Measurements from ENCODE around the gene HS3ST3A1. TPM values are rescaled to one million over a fixed set of nuclear protein-coding genes. Genes with fewer than 3 reads are reported as not detected.

The HS3ST3A1 gene
- polyA plus RNA-seq, 3 donors: 0.20 TPM; not detected in 2

GRCh38 chr17:13546851-13547250, 54.9 kb downstream of the HS3ST3A1 start:
- Histone ChIP-seq H3K4me2 (replicated peaks; ENCODE audit: extremely low read depth, low read length, poor library complexity, severe bottlenecking) (no peak overlapping the region), H3K9me3 (replicated peaks in 1 of 2; ENCODE audit: control insufficient read depth in 1 of 2, insufficient read depth in 1 of 2, low read length in 2 of 2) (peaks cover 19 to 20% of the 10 kb centered on the region in 2 donors), H3K4me3 (replicated peaks in 1 of 3; ENCODE audit: low read depth in 2 of 3, low read length in 3 of 3) (no peak overlapping the region), H3K4me1 (ENCODE audit: control insufficient read depth in 1 of 2, insufficient read depth in 2 of 2, low read length in 2 of 2) (no peaks in the 10 kb centered on the region), H2AFZ (ENCODE audit: insufficient read depth, low read depth, low read length, poor library complexity, severe bottlenecking) (no peak overlapping the region), H4K20me1 (ENCODE audit: insufficient read depth, low read length) (no peaks in the 10 kb centered on the region), H3K79me2 (ENCODE audit: insufficient read depth, low read length) (no peaks in the 10 kb centered on the region), H3K27me3 (ENCODE audit: control insufficient read depth in 2 of 2, insufficient read depth in 2 of 2, low read length in 2 of 2) (no peaks in the 10 kb centered on the region), H3K36me3 (replicated peaks in 1 of 2; ENCODE audit: control insufficient read depth in 1 of 2, insufficient read depth in 2 of 2, low read length in 2 of 2) (no peaks in the 10 kb centered on the region), H3K27ac (ENCODE audit: low read depth in 1 of 2, low read length in 2 of 2) (no peak overlapping the region), H3K9ac (ENCODE audit: insufficient read depth, low read length, poor library complexity, severe bottlenecking) (no peak overlapping the region)
- intact Hi-C loops (cut with micrococcal nuclease): no loop called here
- H3K4me3 Mint-ChIP-seq: no peak overlapping the region
- TF ChIP-seq CTCF (IDR thresholded peaks at IDR 0.05): no peak
- no peaks in the 10 kb centered on the region for H3K36me3 Mint-ChIP-seq
- no peak overlapping the region for H3K27ac Mint-ChIP-seq
- H3K27me3 Mint-ChIP-seq (ENCODE audit: low read depth in 3 of 3): peaks cover 3 to 6% (median 4%) of the 10 kb centered on the region in 3 donors
- no CpG with 5 or more reads among the region's 2 CpGs for WGBS (ENCODE audit: insufficient coverage)
- H3K4me1 Mint-ChIP-seq: no peaks in the 10 kb centered on the region
- peaks cover 15 to 34% (median 26%) of the 10 kb centered on the region in 7 donors for H3K9me3 Mint-ChIP-seq
- DNase-seq: no peak

GRCh38 chr17:13545941-13546340, 55.8 kb downstream of the HS3ST3A1 start:
- Mint-ChIP-seq H3K4me1 (no peaks in the 10 kb centered on the region), H3K9me3 (peaks cover 14 to 31% (median 25%) of the 10 kb centered on the region in 7 donors), H3K27me3 (ENCODE audit: low read depth in 3 of 3) (peaks cover 3 to 6% (median 4%) of the 10 kb centered on the region in 3 donors), H3K4me3 (no peak overlapping the region), H3K36me3 (no peaks in the 10 kb centered on the region), H3K27ac (no peak overlapping the region)
- H2AFZ ChIP-seq (ENCODE audit: insufficient read depth, low read depth, low read length, poor library complexity, severe bottlenecking): no peak overlapping the region
- no peak for TF ChIP-seq CTCF (IDR thresholded peaks at IDR 0.05)
- no peak overlapping the region for H3K27ac ChIP-seq (ENCODE audit: low read depth in 1 of 2, low read length in 2 of 2)
- no peaks in the 10 kb centered on the region for H3K4me1 ChIP-seq (ENCODE audit: control insufficient read depth in 1 of 2, insufficient read depth in 2 of 2, low read length in 2 of 2)
- no peak for DNase-seq
- 76% methylated on average over 6 of the region's 8 CpGs for WGBS (ENCODE audit: insufficient coverage)
- no peak overlapping the region for H3K4me2 ChIP-seq (replicated peaks; ENCODE audit: extremely low read depth, low read length, poor library complexity, severe bottlenecking)
- no peak overlapping the region for H3K4me3 ChIP-seq (replicated peaks in 1 of 3; ENCODE audit: low read depth in 2 of 3, low read length in 3 of 3)
- H4K20me1 ChIP-seq (ENCODE audit: insufficient read depth, low read length): no peaks in the 10 kb centered on the region
- no peaks in the 10 kb centered on the region for H3K36me3 ChIP-seq (replicated peaks in 1 of 2; ENCODE audit: control insufficient read depth in 1 of 2, insufficient read depth in 2 of 2, low read length in 2 of 2)
- no peak overlapping the region for H3K9ac ChIP-seq (ENCODE audit: insufficient read depth, low read length, poor library complexity, severe bottlenecking)
- no peaks in the 10 kb centered on the region for H3K79me2 ChIP-seq (ENCODE audit: insufficient read depth, low read length)
- no peaks in the 10 kb centered on the region for H3K27me3 ChIP-seq (ENCODE audit: control insufficient read depth in 2 of 2, insufficient read depth in 2 of 2, low read length in 2 of 2)
- peaks cover 20% of the 10 kb centered on the region in 2 donors for H3K9me3 ChIP-seq (replicated peaks in 1 of 2; ENCODE audit: control insufficient read depth in 1 of 2, insufficient read depth in 1 of 2, low read length in 2 of 2)
- intact Hi-C loops (cut with micrococcal nuclease): no loop called here

Data from CD14-positive monocyte (primary cell).